MCF 10A (cell line): ENCODE results near the gene UBR1. TPM values are rescaled to one million over a fixed set of nuclear protein-coding genes. Genes with fewer than 3 reads are reported as not detected.

ENCODE experiments used
- BruUV-seq: library from RNA; stranded (reverse); fragments of 400-500 nt; replicated peaks from 2 replicates; lab custom pipeline; 2021; lab: Mats Ljungman, UMichigan
- CTCF ChIA-PET: fragments of 300-600 bp; sonication (Branson Sonifier 250); formaldehyde crosslinking; extraction: SDS; loops from one replicate; lab custom pipeline; 2021; ENCODE audit warnings: antibody characterized with exemption, inconsistent platforms; lab: Yijun Ruan, JAX
- POLR2A ChIA-PET: fragments of 300-600, 350-650 bp; sonication (Branson Sonifier 250); formaldehyde crosslinking; extraction: SDS; loops from one replicate; lab custom pipeline; 2020; ENCODE audit warnings: antibody characterized with exemption, inconsistent platforms; lab: Yijun Ruan, JAX
- DNase-seq: peaks from one replicate; pipeline ENCODE4 v3.0.0-alpha.2; 2018; ENCODE audit not compliant: unreplicated experiment
- H3K27ac Mint-ChIP-seq: one replicate; pipeline ENCODE4 v1.8.0; 2022; ENCODE audit warnings: mild to moderate bottlenecking, low read depth, mixed read lengths; ENCODE audit not compliant: unreplicated experiment
- H3K27me3 Mint-ChIP-seq: one replicate; pipeline ENCODE4 v1.8.0; 2022; ENCODE audit warnings: mixed read lengths; ENCODE audit not compliant: insufficient read depth, unreplicated experiment
- H3K36me3 Mint-ChIP-seq: one replicate; pipeline ENCODE4 v1.8.0; 2022; ENCODE audit warnings: mild to moderate bottlenecking, moderate library complexity, mixed read lengths; ENCODE audit not compliant: insufficient read depth, unreplicated experiment
- H3K4me1 Mint-ChIP-seq: one replicate; pipeline ENCODE4 v1.8.0; 2022; ENCODE audit warnings: mixed read lengths; ENCODE audit not compliant: insufficient read depth, unreplicated experiment
- H3K4me3 Mint-ChIP-seq: one replicate; pipeline ENCODE4 v1.8.0; 2022; ENCODE audit warnings: mild to moderate bottlenecking, moderate library complexity, mixed read lengths; ENCODE audit not compliant: unreplicated experiment
- H3K9me3 Mint-ChIP-seq: one replicate; pipeline ENCODE4 v1.8.0; 2022; ENCODE audit warnings: mixed read lengths; ENCODE audit not compliant: unreplicated experiment
- intact Hi-C: fragments of 100-400 bp; cut with micrococcal nuclease; formaldehyde crosslinking; loops from 2 replicates; pipeline ENCODE4 v1.14.1; 2022
- total RNA-seq: library from RNA; stranded (reverse); gene quantifications from 2 replicates; pipeline ENCODE4 v1.2.3, GENCODE V29; 2022
- TF ChIP-seq, protein P1 (sequence below): fragments of 200-600 bp; IDR thresholded peaks from one replicate; pipeline ENCODE4 v1.8.0; 2022; ENCODE audit warnings: antibody characterized with exemption, mild to moderate bottlenecking; ENCODE audit not compliant: unreplicated experiment

Gene UBR1
- total RNA-seq, 1 experiment from 2014 or later = 25.6 TPM

GRCh38 chr15:43126356-43126755, 20.5 kb upstream of the UBR1 start:
- no peak for DNase-seq
- H3K9me3 Mint-ChIP-seq = peaks cover 14% of the 10 kb centered on the region
- no peak overlapping the region for H3K4me3 Mint-ChIP-seq
- peaks cover 11% of the 10 kb centered on the region for H3K4me1 Mint-ChIP-seq
- POLR2A ChIA-PET = interaction anchor here (1.4 kb wide), 1 partner anchor 20 kb away, joined by 4 read pairs; no protein-coding TSS in a partner anchor
- intact Hi-C loops = no loop called here
- no peaks in the 10 kb centered on the region for H3K36me3 Mint-ChIP-seq
- no peak overlapping the region for H3K27ac Mint-ChIP-seq
- no peaks in the 10 kb centered on the region for H3K27me3 Mint-ChIP-seq
- no TSS peak for BruUV-seq
- TF ChIP-seq, protein P1, sequence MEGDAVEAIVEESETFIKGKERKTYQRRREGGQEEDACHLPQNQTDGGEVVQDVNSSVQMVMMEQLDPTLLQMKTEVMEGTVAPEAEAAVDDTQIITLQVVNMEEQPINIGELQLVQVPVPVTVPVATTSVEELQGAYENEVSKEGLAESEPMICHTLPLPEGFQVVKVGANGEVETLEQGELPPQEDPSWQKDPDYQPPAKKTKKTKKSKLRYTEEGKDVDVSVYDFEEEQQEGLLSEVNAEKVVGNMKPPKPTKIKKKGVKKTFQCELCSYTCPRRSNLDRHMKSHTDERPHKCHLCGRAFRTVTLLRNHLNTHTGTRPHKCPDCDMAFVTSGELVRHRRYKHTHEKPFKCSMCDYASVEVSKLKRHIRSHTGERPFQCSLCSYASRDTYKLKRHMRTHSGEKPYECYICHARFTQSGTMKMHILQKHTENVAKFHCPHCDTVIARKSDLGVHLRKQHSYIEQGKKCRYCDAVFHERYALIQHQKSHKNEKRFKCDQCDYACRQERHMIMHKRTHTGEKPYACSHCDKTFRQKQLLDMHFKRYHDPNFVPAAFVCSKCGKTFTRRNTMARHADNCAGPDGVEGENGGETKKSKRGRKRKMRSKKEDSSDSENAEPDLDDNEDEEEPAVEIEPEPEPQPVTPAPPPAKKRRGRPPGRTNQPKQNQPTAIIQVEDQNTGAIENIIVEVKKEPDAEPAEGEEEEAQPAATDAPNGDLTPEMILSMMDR = no peak
- CTCF ChIA-PET = no interaction called here

GRCh38 chr15:43125100-43125661, 19.3 kb upstream of the UBR1 start:
- Mint-ChIP-seq H3K4me1 (peaks cover 11% of the 10 kb centered on the region), H3K27me3 (no peaks in the 10 kb centered on the region), H3K4me3 (no peak overlapping the region), H3K36me3 (no peaks in the 10 kb centered on the region), H3K9me3 (peaks cover 14% of the 10 kb centered on the region), H3K27ac (no peak overlapping the region)
- no TSS peak for BruUV-seq
- CTCF ChIA-PET = no interaction called here
- intact Hi-C loops = no loop called here
- POLR2A ChIA-PET = interaction anchor here (0.6 to 1.0 kb wide), 2 partner anchors 13 to 142 kb away, joined by 3 read pairs; partner anchors contain the start of gene TGM5
- DNase-seq = no peak
- TF ChIP-seq, protein P1 = no peak

- Mint-ChIP-seq H3K27me3 (peaks cover 25% of the 10 kb centered on the region), H3K9me3 (no peaks in the 10 kb centered on the region), H3K4me3 (no peak overlapping the region), H3K4me1 (peaks cover 11% of the 10 kb centered on the region), H3K36me3 (no peaks in the 10 kb centered on the region), H3K27ac (no peak overlapping the region)
- intact Hi-C loops = no loop called here
- no peak for DNase-seq
- no TSS peak for BruUV-seq
- CTCF ChIA-PET = interaction anchor here (0.6 to 0.7 kb wide), 2 partner anchors 17 to 1668 kb away, joined by 4 to 5 read pairs; no protein-coding TSS in a partner anchor
- POLR2A ChIA-PET = interaction anchor here (2.4 to 3.0 kb wide), 2 partner anchors 11 to 15 kb away, joined by 19 to 21 read pairs; partner anchors contain the start of genes TMEM62 and UBR1
- TF ChIP-seq, protein P1 = no peak
These were observed 16.0 kb upstream of the UBR1 start for GRCh38 chr15:43121863-43122262.

DNA sequence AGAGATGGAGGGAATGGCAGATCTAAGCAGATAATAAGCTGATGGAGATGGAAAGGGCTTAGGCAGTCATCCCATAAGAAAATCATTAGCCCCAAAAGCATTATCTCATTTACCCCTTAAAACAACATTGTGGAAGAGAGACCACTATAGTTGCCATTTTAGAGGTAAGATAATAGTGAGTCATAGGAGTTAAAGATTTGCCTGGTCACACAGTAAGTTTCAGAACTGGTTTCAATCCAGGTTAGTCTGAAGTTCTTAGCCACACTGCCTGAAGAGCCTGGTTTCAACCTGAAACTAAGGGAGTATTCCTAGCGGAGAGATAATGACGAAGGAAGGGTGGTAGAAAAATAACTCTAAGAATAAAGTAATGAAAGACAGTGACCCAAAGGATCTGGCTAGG, 13.0 kb upstream of the UBR1 start:
- Mint-ChIP-seq H3K27me3 (peaks cover 35% of the 10 kb centered on the region), H3K9me3 (no peaks in the 10 kb centered on the region), H3K27ac (no peak overlapping the region), H3K4me3 (no peak overlapping the region), H3K36me3 (no peaks in the 10 kb centered on the region), H3K4me1 (peaks cover 11% of the 10 kb centered on the region)
- no peak for DNase-seq
- BruUV-seq = no TSS peak
- CTCF ChIA-PET = no interaction called here
- intact Hi-C loops = no loop called here
- TF ChIP-seq, protein P1 = no peak
- POLR2A ChIA-PET = interaction anchor here (0.5 to 5.2 kb wide), 4 partner anchors 9 to 110 kb away, joined by 3 to 31 read pairs (median 4); partner anchors contain the start of genes TMEM62 and UBR1
